Measurements from ENCODE around the gene SUN3.
A peak's percentile ranks its signal among the peaks of the same experiment; 100 is the strongest.
"Not testable (repeated sequence)": the region's sequence is repeated elsewhere in the genome, so short reads cannot be mapped to it uniquely, and the experiment has no call there.

Gene SUN3

GRCh38 chr7:48025624-48026023, 3.3 kb downstream of the SUN3 start:
- DNase-seq (ENCODE audit: low read depth): no peak

- no peak for DNase-seq (ENCODE audit: low read depth)
Measured at GRCh38 chr7:48017674-48018073, 11.2 kb downstream of the SUN3 start.

GRCh38 chr7:48016641-48017040, 12.3 kb downstream of the SUN3 start:
- DNase-seq (ENCODE audit: low read depth): no peak

- no peak for DNase-seq (ENCODE audit: low read depth)
Measured at GRCh38 chr7:48011951-48012350, 17.0 kb downstream of the SUN3 start.

- DNase-seq (ENCODE audit: low read depth): no peak
Measured at GRCh38 chr7:48011323-48011722, 17.6 kb downstream of the SUN3 start.

- no peak for DNase-seq (ENCODE audit: low read depth)
Measured at GRCh38 chr7:48009954-48010353, 19.0 kb downstream of the SUN3 start.

- DNase-seq (ENCODE audit: low read depth): no peak
Measured at GRCh38 chr7:48009257-48009656, 19.6 kb downstream of the SUN3 start.

GRCh38 chr7:48006866-48007265, 22.0 kb downstream of the SUN3 start:
- DNase-seq (ENCODE audit: low read depth): no peak

- no peak for DNase-seq (ENCODE audit: low read depth)
Measured at GRCh38 chr7:48004638-48005037, 24.3 kb downstream of the SUN3 start.

GRCh38 chr7:48004032-48004431, 24.9 kb downstream of the SUN3 start:
- no peak for DNase-seq (ENCODE audit: low read depth)

- peak; percentile 37 for DNase-seq (ENCODE audit: low read depth)
Measured at GRCh38 chr7:48000164-48000563, 28.7 kb downstream of the SUN3 start.

- no peak for DNase-seq (ENCODE audit: low read depth)
Measured at GRCh38 chr7:47999413-47999812, 29.5 kb downstream of the SUN3 start.

GRCh38 chr7:47992446-47992845, 36.5 kb downstream of the SUN3 start:
- no peak for DNase-seq (ENCODE audit: low read depth)

GRCh38 chr7:47991741-47992311, 37.1 kb downstream of the SUN3 start:
- peak; percentile 82 for DNase-seq (ENCODE audit: low read depth)

- DNase-seq (ENCODE audit: low read depth): no peak
Measured at GRCh38 chr7:47991270-47991669, 37.6 kb downstream of the SUN3 start.

- DNase-seq (ENCODE audit: low read depth): no peak
Measured at GRCh38 chr7:47990592-47990991, 38.3 kb downstream of the SUN3 start.

- not testable (repeated sequence) for DNase-seq (ENCODE audit: low read depth)
Measured at GRCh38 chr7:47989607-47990400, 39.1 kb downstream of the SUN3 start.

GRCh38 chr7:47988496-47989386, 40.2 kb downstream of the SUN3 start:
- no peak for DNase-seq (ENCODE audit: low read depth)

GRCh38 chr7:47982610-47983009, 46.3 kb downstream of the SUN3 start:
- DNase-seq (ENCODE audit: low read depth): no peak

GRCh38 chr7:47980648-47981047, 48.3 kb downstream of the SUN3 start:
- DNase-seq (ENCODE audit: low read depth): not testable (repeated sequence)

GRCh38 chr7:47979832-47980181, 49.1 kb downstream of the SUN3 start:
- DNase-seq (ENCODE audit: low read depth): no peak

GRCh38 chr7:47979145-47979831, 49.6 kb downstream of the SUN3 start, which contains the start of gene HUS1:
TSS of gene HUS1 (minus strand) at chr7:47979615. CDS start at chr7:47979519, 96 bp downstream.
- DNase-seq (ENCODE audit: low read depth): peak; percentile 89

Data from EH (cell line).